ENCODE data around the gene PKN3. TPM values are rescaled to one million over a fixed set of nuclear protein-coding genes. Genes with fewer than 3 reads are reported as not detected.

Gene PKN3
- total RNA-seq, 1 experiment from 2014 or later = 1.1 TPM

DNA sequence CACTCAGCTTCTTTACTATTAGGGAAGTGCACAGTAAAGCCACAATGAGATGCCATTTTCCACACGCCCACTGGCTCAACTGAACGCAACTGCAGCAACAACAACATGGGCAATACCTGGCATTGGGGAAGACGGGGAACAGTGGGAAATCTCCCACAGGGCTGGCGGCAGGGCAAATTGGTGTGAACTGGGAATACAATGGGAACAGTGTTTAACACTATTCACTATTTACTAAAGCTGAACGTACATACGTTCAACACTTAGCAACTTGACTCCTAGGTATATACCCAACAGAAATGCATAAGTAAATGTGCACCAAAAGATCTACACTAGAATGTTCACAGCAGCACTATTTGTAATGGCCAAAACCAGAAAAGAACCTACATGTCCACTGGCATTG, 55.3 kb downstream of the PKN3 start:
- no peaks in the 10 kb centered on the region for H3K4me1 Mint-ChIP-seq (ENCODE audit: insufficient read depth, unreplicated experiment)

GRCh38 chr9:128762671-128763449, 60.6 kb downstream of the PKN3 start:
- no TSS peak for BruUV-seq (replicated peaks)
- Mint-ChIP-seq H3K9me3 (ENCODE audit: unreplicated experiment) (no peaks in the 10 kb centered on the region), H3K4me1 (ENCODE audit: insufficient read depth, unreplicated experiment) (no peaks in the 10 kb centered on the region), H3K4me3 (ENCODE audit: unreplicated experiment) (no peak overlapping the region), H3K36me3 (ENCODE audit: insufficient read depth, unreplicated experiment) (peaks cover 8% of the 10 kb centered on the region), H3K27me3 (ENCODE audit: insufficient read depth, unreplicated experiment) (no peaks in the 10 kb centered on the region), H3K27ac (ENCODE audit: low read depth, unreplicated experiment) (no peak overlapping the region)
- intact Hi-C loops (cut with micrococcal nuclease) = no loop called here
- ChIA-PET CTCF (interaction anchor here (0.6 kb wide), 1 partner anchor 36 kb away, joined by 4 read pairs; no protein-coding TSS in a partner anchor), POLR2A (interaction anchor here (1.7 kb wide), 1 partner anchor 8 kb away, joined by 8 read pairs; no protein-coding TSS in a partner anchor)
- no peak for DNase-seq (ENCODE audit: unreplicated experiment)
- TF ChIP-seq, protein P1, sequence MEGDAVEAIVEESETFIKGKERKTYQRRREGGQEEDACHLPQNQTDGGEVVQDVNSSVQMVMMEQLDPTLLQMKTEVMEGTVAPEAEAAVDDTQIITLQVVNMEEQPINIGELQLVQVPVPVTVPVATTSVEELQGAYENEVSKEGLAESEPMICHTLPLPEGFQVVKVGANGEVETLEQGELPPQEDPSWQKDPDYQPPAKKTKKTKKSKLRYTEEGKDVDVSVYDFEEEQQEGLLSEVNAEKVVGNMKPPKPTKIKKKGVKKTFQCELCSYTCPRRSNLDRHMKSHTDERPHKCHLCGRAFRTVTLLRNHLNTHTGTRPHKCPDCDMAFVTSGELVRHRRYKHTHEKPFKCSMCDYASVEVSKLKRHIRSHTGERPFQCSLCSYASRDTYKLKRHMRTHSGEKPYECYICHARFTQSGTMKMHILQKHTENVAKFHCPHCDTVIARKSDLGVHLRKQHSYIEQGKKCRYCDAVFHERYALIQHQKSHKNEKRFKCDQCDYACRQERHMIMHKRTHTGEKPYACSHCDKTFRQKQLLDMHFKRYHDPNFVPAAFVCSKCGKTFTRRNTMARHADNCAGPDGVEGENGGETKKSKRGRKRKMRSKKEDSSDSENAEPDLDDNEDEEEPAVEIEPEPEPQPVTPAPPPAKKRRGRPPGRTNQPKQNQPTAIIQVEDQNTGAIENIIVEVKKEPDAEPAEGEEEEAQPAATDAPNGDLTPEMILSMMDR (IDR thresholded peaks at IDR 0.05; ENCODE audit: unreplicated experiment) = no peak

More for the DNA sequence above, 55.3 kb downstream of the PKN3 start:
- Mint-ChIP-seq H3K9me3 (ENCODE audit: unreplicated experiment) (no peaks in the 10 kb centered on the region), H3K27ac (ENCODE audit: low read depth, unreplicated experiment) (no peak overlapping the region), H3K36me3 (ENCODE audit: insufficient read depth, unreplicated experiment) (peaks cover 6% of the 10 kb centered on the region), H3K27me3 (ENCODE audit: insufficient read depth, unreplicated experiment) (no peaks in the 10 kb centered on the region), H3K4me3 (ENCODE audit: unreplicated experiment) (no peak overlapping the region)
- ChIA-PET CTCF (interaction anchor here (0.6 kb wide), 1 partner anchor 12 kb away, joined by 4 read pairs; no protein-coding TSS in a partner anchor), POLR2A (interaction anchor here (0.6 to 1.1 kb wide), 2 partner anchors 13 to 367 kb away, joined by 3 to 4 read pairs; no protein-coding TSS in a partner anchor)
- BruUV-seq (replicated peaks) = no TSS peak
- TF ChIP-seq, protein P1 (IDR thresholded peaks at IDR 0.05; ENCODE audit: unreplicated experiment) = no peak
- DNase-seq (ENCODE audit: unreplicated experiment) = no peak
- intact Hi-C loops (cut with micrococcal nuclease) = no loop called here

- CTCF ChIA-PET = interaction anchor here (0.6 kb wide), 2 partner anchors 9 to 24 kb away, joined by 3 read pairs; no protein-coding TSS in a partner anchor
- Mint-ChIP-seq H3K36me3 (ENCODE audit: insufficient read depth, unreplicated experiment) (peaks cover 8% of the 10 kb centered on the region), H3K4me3 (ENCODE audit: unreplicated experiment) (no peak overlapping the region), H3K27me3 (ENCODE audit: insufficient read depth, unreplicated experiment) (no peaks in the 10 kb centered on the region), H3K4me1 (ENCODE audit: insufficient read depth, unreplicated experiment) (no peaks in the 10 kb centered on the region), H3K27ac (ENCODE audit: low read depth, unreplicated experiment) (no peak overlapping the region), H3K9me3 (ENCODE audit: unreplicated experiment) (no peaks in the 10 kb centered on the region)
- TF ChIP-seq, protein P1 (IDR thresholded peaks at IDR 0.05; ENCODE audit: unreplicated experiment) = no peak
- intact Hi-C loops (cut with micrococcal nuclease) = no loop called here
- DNase-seq (ENCODE audit: unreplicated experiment) = no peak
- POLR2A ChIA-PET = no interaction called here
- BruUV-seq (replicated peaks) = no TSS peak
Observed at GRCh38 chr9:128764361-128764760, 62.1 kb downstream of the PKN3 start.

DNA sequence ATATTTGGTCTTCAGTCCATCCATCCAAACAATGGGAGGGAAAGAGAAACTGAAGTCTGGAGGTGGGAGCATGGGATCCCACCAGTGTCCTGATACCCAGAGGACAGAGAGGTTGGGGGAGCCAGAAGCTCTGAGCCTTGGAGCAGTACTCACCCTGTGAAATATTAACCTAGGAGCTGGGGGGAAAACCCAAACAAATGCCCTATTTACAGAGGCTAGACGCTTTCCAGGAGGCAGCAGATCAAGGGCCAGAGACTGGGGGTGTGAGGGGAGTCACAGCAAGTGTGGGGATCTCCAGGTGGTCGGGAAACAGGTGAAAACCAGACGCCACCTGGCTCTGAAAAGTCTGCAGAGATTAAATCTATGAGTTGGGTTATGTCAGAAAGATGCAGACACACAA, 63.2 kb downstream of the PKN3 start:
- H3K36me3 Mint-ChIP-seq (ENCODE audit: insufficient read depth, unreplicated experiment) = peaks cover 8% of the 10 kb centered on the region
- DNase-seq (ENCODE audit: unreplicated experiment) = no peak
- H3K9me3 Mint-ChIP-seq (ENCODE audit: unreplicated experiment) = no peaks in the 10 kb centered on the region
- no peak overlapping the region for H3K4me3 Mint-ChIP-seq (ENCODE audit: unreplicated experiment)
- BruUV-seq (replicated peaks) = no TSS peak
- H3K27ac Mint-ChIP-seq (ENCODE audit: low read depth, unreplicated experiment) = no peak overlapping the region
- H3K4me1 Mint-ChIP-seq (ENCODE audit: insufficient read depth, unreplicated experiment) = peaks cover 9% of the 10 kb centered on the region
- TF ChIP-seq, protein P1 (IDR thresholded peaks at IDR 0.05; ENCODE audit: unreplicated experiment) = no peak
- ChIA-PET CTCF (interaction anchor here (0.6 to 0.7 kb wide), 2 partner anchors 51 to 307 kb away, joined by 3 to 4 read pairs; no protein-coding TSS in a partner anchor), POLR2A (interaction anchor here (0.8 to 1.0 kb wide), 2 partner anchors 13 to 53 kb away, joined by 5 read pairs; partner anchors contain the start of gene ENDOG)
- intact Hi-C loops (cut with micrococcal nuclease) = no loop called here
- no peaks in the 10 kb centered on the region for H3K27me3 Mint-ChIP-seq (ENCODE audit: insufficient read depth, unreplicated experiment)

All from MCF 10A (cell line).